Activated T-helper 17 cell treated with anti-CD3 and anti-CD28 coated beads, Interleukin-2, amount 50 U/mL, for 72 hours (primary cell): ENCODE measurements around the gene RAD51D. TPM values are rescaled to one million over a fixed set of nuclear protein-coding genes. Genes with fewer than 3 reads are reported as not detected.
"Not testable (repeated sequence)": the region's sequence is repeated elsewhere in the genome, so short reads cannot be mapped to it uniquely, and the experiment has no call there.

Experiments used
- ATAC-seq: fragments of 150-1000 bp; cut with Tn5 transposase; replicated peaks from 2 replicates; pipeline ENCODE4 v1.10.0; 2021; ENCODE audit warnings: mild to moderate bottlenecking, moderate library complexity
- H3K27ac Mint-ChIP-seq: one replicate; pipeline ENCODE4 v1.8.0; 2022; ENCODE audit warnings: mixed read lengths
- H3K27me3 Mint-ChIP-seq: one replicate; pipeline ENCODE4 v1.8.0; 2022; ENCODE audit warnings: mixed read lengths
- H3K36me3 Mint-ChIP-seq: one replicate; pipeline ENCODE4 v1.8.0; 2022; ENCODE audit warnings: low read depth, mild to moderate bottlenecking, mixed read lengths
- H3K4me1 Mint-ChIP-seq: one replicate; pipeline ENCODE4 v1.8.0; 2022; ENCODE audit warnings: mixed read lengths
- H3K4me3 Mint-ChIP-seq: one replicate; pipeline ENCODE4 v1.8.0; 2022; ENCODE audit warnings: mild to moderate bottlenecking, mixed read lengths
- H3K9me3 Mint-ChIP-seq: one replicate; pipeline ENCODE4 v1.8.0; 2022; ENCODE audit warnings: mixed read lengths
- total RNA-seq, 2 donors: library from RNA; stranded (reverse); gene quantifications; one replicate each; pipeline ENCODE4 v1.2.3, GENCODE V29; 2022

The RAD51D gene
- total RNA-seq, 2 donors from 2014 or later = 23.9 to 36.6 TPM

- peaks cover 14% of the 10 kb centered on the region for H3K36me3 Mint-ChIP-seq
- H3K4me1 Mint-ChIP-seq = peaks cover 52% of the 10 kb centered on the region
- ATAC-seq = peak; percentile 70
- H3K27me3 Mint-ChIP-seq = no peaks in the 10 kb centered on the region
- peak overlapping the region; percentile 83 for H3K27ac Mint-ChIP-seq
- H3K9me3 Mint-ChIP-seq = peaks cover 3% of the 10 kb centered on the region
- H3K4me3 Mint-ChIP-seq = peak overlapping the region; percentile 65
Measured at GRCh38 chr17:35052241-35052610, 67.4 kb downstream of the RAD51D start.

DNA sequence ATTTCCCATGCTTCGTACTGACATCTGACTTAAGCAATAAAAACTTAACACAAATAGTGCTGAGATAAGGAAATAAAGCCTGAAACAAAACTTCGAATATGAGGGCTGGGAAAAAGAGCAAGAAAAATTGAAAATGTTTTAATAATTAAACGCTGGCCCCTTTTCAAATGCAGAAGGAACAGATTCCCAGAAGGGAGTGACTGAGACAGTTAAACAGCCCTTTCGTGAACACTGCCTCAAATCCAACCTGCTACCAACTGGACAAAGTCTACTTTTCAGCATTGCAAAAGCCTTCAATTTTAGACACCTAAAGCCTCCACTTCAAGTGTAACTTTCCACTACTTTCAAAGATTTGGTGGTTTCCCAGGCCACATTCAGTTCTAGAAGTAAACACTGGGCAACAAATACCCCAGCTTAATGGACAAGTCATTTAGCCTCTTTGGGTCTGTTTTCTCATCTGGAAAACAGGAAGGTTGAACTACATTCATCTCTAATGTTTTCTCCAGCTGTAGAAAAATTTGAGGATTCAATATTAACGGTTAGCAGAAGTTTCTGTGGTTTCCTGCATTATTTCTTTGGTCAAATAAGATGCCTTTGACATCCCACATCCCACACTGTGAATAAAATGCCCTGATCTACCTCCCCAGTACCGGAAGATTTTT is 68.0 kb downstream of the RAD51D start:
- ATAC-seq = peak; percentile 41
- Mint-ChIP-seq H3K27ac (peak overlapping the region; percentile 83), H3K9me3 (peaks cover 3% of the 10 kb centered on the region), H3K27me3 (no peaks in the 10 kb centered on the region), H3K36me3 (peaks cover 18% of the 10 kb centered on the region), H3K4me3 (peak overlapping the region; percentile 65), H3K4me1 (peaks cover 57% of the 10 kb centered on the region)

DNA sequence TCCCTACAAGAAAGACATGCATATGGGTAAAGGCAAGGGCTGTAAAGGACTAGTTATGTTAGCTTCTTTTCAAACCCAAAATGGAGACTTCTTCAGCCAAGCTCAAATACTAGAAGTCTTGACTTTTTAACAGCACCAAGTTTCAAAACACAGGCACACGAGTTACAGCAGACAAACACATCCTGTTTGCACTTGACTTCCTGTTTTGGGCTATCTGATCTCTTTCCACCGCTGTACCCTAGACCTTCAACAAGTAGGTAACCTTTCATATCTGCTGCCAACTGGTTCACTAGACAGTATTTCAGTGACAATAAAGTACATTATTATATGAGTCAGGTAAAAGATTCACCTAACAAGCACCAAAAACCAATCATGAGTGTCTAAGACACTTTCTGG is 68.5 kb downstream of the RAD51D start:
- Mint-ChIP-seq H3K27ac (peak overlapping the region; percentile 83), H3K36me3 (peaks cover 23% of the 10 kb centered on the region), H3K4me1 (peaks cover 61% of the 10 kb centered on the region), H3K27me3 (no peaks in the 10 kb centered on the region), H3K4me3 (peak overlapping the region; percentile 65), H3K9me3 (peaks cover 3% of the 10 kb centered on the region)
- ATAC-seq = peak; percentile 22

DNA sequence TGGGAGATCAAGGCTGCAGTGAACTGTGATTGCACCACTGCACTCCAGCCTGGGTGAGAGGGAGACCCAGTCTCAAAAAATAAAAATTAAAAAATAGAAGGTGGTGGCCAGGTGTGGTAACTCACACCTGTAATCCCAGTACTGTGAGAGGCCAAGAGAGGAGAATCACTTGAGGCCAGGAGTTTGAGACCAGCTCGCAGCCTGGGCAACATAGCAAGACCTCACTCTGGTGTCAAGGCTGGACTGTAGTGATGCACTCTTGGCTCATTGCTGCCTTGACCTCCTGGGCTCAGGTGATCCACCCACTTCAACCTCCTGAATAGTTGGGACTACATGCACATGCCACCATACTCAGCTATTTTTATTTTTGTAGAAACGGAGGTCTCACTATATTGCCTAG is 69.5 kb downstream of the RAD51D start:
- H3K4me1 Mint-ChIP-seq = peaks cover 61% of the 10 kb centered on the region
- no peaks in the 10 kb centered on the region for H3K27me3 Mint-ChIP-seq
- no peak overlapping the region for H3K27ac Mint-ChIP-seq
- no peak for ATAC-seq
- no peak overlapping the region for H3K4me3 Mint-ChIP-seq
- peaks cover 17% of the 10 kb centered on the region for H3K36me3 Mint-ChIP-seq
- H3K9me3 Mint-ChIP-seq = peaks cover 3% of the 10 kb centered on the region

GRCh38 chr17:35048685-35049379 is 70.8 kb downstream of the RAD51D start:
- ATAC-seq = no peak
- Mint-ChIP-seq H3K36me3 (peaks cover 17% of the 10 kb centered on the region), H3K27ac (peak overlapping the region; percentile 65), H3K4me3 (peak overlapping the region; percentile 57), H3K4me1 (peaks cover 60% of the 10 kb centered on the region), H3K9me3 (peaks cover 3% of the 10 kb centered on the region), H3K27me3 (no peaks in the 10 kb centered on the region)

- peak; percentile 96 for ATAC-seq
- H3K27ac Mint-ChIP-seq = peak overlapping the region; percentile 94
- H3K36me3 Mint-ChIP-seq = peaks cover 17% of the 10 kb centered on the region
- H3K9me3 Mint-ChIP-seq = no peaks in the 10 kb centered on the region
- H3K27me3 Mint-ChIP-seq = no peaks in the 10 kb centered on the region
- peaks cover 49% of the 10 kb centered on the region for H3K4me1 Mint-ChIP-seq
- H3K4me3 Mint-ChIP-seq = peak overlapping the region; percentile 86
Measured at GRCh38 chr17:35046740-35047283, 72.8 kb downstream of the RAD51D start.

DNA sequence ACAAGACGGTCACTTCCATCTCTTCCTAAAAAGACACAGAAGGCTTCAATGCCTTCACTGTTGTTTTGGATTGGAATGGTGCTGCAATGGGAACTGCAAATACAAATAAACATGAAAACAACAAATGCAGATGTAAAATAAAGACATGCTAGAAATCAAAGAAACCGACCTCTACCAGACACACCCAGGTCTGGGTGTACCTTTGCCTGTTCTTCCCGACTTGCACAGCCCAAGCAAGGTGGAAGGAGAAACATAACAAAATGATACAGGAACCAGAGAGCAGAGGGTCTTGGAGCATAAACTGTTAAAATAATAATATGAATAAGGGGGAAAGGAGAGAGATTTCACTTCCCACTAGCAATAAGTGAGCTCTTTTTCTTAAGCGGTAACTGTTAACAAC is 73.4 kb downstream of the RAD51D start:
- H3K27me3 Mint-ChIP-seq = no peaks in the 10 kb centered on the region

GRCh38 chr17:35045458-35045979 is 74.1 kb downstream of the RAD51D start:
- Mint-ChIP-seq H3K4me3 (peak overlapping the region; percentile 86), H3K4me1 (peaks cover 42% of the 10 kb centered on the region), H3K27ac (peak overlapping the region; percentile 94), H3K36me3 (peaks cover 17% of the 10 kb centered on the region)
- not testable (repeated sequence) for H3K9me3 Mint-ChIP-seq, ATAC-seq, H3K27me3 Mint-ChIP-seq

More for the DNA sequence above, 73.4 kb downstream of the RAD51D start:
- peaks cover 17% of the 10 kb centered on the region for H3K36me3 Mint-ChIP-seq
- ATAC-seq = no peak
- H3K4me3 Mint-ChIP-seq = peak overlapping the region; percentile 86
- peak overlapping the region; percentile 94 for H3K27ac Mint-ChIP-seq
- H3K4me1 Mint-ChIP-seq = peaks cover 44% of the 10 kb centered on the region
- no peaks in the 10 kb centered on the region for H3K9me3 Mint-ChIP-seq

GRCh38 chr17:35044181-35044580 is 75.5 kb downstream of the RAD51D start:
- peaks cover 44% of the 10 kb centered on the region for H3K4me1 Mint-ChIP-seq
- no peak for ATAC-seq
- no peaks in the 10 kb centered on the region for H3K9me3 Mint-ChIP-seq
- H3K4me3 Mint-ChIP-seq = no peak overlapping the region
- no peaks in the 10 kb centered on the region for H3K27me3 Mint-ChIP-seq
- peaks cover 14% of the 10 kb centered on the region for H3K36me3 Mint-ChIP-seq
- H3K27ac Mint-ChIP-seq = peak overlapping the region; percentile 86

Other genes starting within 250 kb of the RAD51D start
- 1 to 10 TPM in 1 of 2 donors, under 1 TPM in 1; 0.76 to 1.7 TPM for gene CCT6B, start 158.4 kb downstream of the RAD51D start, total RNA-seq
- 10 to 100 TPM; 20.1 to 23.2 TPM for gene ZNF830, start 158.3 kb downstream of the RAD51D start, total RNA-seq
- gene LIG3, start 139.3 kb downstream of the RAD51D start, total RNA-seq = 10 to 100 TPM; 52.9 to 54.3 TPM
- 10 to 100 TPM; 32.9 to 51.1 TPM for gene RFFL, start 56.2 kb downstream of the RAD51D start, total RNA-seq
- gene FNDC8, start 1.8 kb upstream of the RAD51D start, total RNA-seq = not detected
- 10 to 100 TPM; 15.8 to 38.9 TPM for gene NLE1, start 22.4 kb upstream of the RAD51D start, total RNA-seq
- not detected for gene UNC45B, start 28.0 kb upstream of the RAD51D start, total RNA-seq
- not detected for gene SLC35G3, start 74.5 kb upstream of the RAD51D start, total RNA-seq
- 10 to 100 TPM; 31.3 to 45.6 TPM for gene SLFN5, start 123.2 kb upstream of the RAD51D start, total RNA-seq